ENCODE results near the gene ARHGAP8.

DNA sequence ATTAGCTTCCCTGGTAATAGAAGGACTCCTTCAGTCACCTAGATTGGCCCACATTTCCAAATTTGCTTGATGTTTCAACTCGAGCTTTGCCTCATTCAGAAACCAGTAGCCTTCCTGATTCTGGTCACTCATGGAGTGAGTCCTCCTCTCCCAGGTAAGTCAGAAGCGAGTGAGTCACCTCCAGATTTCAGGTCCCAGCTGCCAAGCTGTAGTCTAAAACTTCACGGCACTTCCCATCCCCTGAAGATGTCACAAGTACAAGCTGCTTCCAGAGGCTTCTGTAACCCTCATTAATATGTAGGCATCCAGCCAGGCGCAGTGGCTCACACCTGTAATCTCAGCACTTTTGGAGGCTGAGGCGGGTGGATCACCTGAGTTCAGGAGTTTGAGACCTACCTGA is 23.5 kb downstream of the ARHGAP8 start:
- TF ChIP-seq, protein P1, sequence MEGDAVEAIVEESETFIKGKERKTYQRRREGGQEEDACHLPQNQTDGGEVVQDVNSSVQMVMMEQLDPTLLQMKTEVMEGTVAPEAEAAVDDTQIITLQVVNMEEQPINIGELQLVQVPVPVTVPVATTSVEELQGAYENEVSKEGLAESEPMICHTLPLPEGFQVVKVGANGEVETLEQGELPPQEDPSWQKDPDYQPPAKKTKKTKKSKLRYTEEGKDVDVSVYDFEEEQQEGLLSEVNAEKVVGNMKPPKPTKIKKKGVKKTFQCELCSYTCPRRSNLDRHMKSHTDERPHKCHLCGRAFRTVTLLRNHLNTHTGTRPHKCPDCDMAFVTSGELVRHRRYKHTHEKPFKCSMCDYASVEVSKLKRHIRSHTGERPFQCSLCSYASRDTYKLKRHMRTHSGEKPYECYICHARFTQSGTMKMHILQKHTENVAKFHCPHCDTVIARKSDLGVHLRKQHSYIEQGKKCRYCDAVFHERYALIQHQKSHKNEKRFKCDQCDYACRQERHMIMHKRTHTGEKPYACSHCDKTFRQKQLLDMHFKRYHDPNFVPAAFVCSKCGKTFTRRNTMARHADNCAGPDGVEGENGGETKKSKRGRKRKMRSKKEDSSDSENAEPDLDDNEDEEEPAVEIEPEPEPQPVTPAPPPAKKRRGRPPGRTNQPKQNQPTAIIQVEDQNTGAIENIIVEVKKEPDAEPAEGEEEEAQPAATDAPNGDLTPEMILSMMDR (conservative IDR thresholded peaks at IDR 0.05; ENCODE audit: low read depth in 2 of 2) = no peak
- no peak for TF ChIP-seq EZH2 (IDR thresholded peaks at IDR 0.05; ENCODE audit: low read depth, unreplicated experiment)
- TF ChIP-seq, protein P2, sequence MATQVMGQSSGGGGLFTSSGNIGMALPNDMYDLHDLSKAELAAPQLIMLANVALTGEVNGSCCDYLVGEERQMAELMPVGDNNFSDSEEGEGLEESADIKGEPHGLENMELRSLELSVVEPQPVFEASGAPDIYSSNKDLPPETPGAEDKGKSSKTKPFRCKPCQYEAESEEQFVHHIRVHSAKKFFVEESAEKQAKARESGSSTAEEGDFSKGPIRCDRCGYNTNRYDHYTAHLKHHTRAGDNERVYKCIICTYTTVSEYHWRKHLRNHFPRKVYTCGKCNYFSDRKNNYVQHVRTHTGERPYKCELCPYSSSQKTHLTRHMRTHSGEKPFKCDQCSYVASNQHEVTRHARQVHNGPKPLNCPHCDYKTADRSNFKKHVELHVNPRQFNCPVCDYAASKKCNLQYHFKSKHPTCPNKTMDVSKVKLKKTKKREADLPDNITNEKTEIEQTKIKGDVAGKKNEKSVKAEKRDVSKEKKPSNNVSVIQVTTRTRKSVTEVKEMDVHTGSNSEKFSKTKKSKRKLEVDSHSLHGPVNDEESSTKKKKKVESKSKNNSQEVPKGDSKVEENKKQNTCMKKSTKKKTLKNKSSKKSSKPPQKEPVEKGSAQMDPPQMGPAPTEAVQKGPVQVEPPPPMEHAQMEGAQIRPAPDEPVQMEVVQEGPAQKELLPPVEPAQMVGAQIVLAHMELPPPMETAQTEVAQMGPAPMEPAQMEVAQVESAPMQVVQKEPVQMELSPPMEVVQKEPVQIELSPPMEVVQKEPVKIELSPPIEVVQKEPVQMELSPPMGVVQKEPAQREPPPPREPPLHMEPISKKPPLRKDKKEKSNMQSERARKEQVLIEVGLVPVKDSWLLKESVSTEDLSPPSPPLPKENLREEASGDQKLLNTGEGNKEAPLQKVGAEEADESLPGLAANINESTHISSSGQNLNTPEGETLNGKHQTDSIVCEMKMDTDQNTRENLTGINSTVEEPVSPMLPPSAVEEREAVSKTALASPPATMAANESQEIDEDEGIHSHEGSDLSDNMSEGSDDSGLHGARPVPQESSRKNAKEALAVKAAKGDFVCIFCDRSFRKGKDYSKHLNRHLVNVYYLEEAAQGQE (IDR thresholded peaks at IDR 0.05; ENCODE audit: unreplicated experiment) = no peak
- no peak for TF ChIP-seq EZH2phosphoT487 (IDR thresholded peaks at IDR 0.05; ENCODE audit: unreplicated experiment)
- TF ChIP-seq CREB1 (CRISPR knock-in tag; IDR thresholded peaks at IDR 0.05; ENCODE audit: low read depth) = no peak
- no peak for TF ChIP-seq ZNF331 (CRISPR knock-in tag; IDR thresholded peaks at IDR 0.05; ENCODE audit: low read depth)
- no peak for TF ChIP-seq POLR2AphosphoS5 (IDR thresholded peaks at IDR 0.05; ENCODE audit: low read depth)
- TF ChIP-seq, protein P3, sequence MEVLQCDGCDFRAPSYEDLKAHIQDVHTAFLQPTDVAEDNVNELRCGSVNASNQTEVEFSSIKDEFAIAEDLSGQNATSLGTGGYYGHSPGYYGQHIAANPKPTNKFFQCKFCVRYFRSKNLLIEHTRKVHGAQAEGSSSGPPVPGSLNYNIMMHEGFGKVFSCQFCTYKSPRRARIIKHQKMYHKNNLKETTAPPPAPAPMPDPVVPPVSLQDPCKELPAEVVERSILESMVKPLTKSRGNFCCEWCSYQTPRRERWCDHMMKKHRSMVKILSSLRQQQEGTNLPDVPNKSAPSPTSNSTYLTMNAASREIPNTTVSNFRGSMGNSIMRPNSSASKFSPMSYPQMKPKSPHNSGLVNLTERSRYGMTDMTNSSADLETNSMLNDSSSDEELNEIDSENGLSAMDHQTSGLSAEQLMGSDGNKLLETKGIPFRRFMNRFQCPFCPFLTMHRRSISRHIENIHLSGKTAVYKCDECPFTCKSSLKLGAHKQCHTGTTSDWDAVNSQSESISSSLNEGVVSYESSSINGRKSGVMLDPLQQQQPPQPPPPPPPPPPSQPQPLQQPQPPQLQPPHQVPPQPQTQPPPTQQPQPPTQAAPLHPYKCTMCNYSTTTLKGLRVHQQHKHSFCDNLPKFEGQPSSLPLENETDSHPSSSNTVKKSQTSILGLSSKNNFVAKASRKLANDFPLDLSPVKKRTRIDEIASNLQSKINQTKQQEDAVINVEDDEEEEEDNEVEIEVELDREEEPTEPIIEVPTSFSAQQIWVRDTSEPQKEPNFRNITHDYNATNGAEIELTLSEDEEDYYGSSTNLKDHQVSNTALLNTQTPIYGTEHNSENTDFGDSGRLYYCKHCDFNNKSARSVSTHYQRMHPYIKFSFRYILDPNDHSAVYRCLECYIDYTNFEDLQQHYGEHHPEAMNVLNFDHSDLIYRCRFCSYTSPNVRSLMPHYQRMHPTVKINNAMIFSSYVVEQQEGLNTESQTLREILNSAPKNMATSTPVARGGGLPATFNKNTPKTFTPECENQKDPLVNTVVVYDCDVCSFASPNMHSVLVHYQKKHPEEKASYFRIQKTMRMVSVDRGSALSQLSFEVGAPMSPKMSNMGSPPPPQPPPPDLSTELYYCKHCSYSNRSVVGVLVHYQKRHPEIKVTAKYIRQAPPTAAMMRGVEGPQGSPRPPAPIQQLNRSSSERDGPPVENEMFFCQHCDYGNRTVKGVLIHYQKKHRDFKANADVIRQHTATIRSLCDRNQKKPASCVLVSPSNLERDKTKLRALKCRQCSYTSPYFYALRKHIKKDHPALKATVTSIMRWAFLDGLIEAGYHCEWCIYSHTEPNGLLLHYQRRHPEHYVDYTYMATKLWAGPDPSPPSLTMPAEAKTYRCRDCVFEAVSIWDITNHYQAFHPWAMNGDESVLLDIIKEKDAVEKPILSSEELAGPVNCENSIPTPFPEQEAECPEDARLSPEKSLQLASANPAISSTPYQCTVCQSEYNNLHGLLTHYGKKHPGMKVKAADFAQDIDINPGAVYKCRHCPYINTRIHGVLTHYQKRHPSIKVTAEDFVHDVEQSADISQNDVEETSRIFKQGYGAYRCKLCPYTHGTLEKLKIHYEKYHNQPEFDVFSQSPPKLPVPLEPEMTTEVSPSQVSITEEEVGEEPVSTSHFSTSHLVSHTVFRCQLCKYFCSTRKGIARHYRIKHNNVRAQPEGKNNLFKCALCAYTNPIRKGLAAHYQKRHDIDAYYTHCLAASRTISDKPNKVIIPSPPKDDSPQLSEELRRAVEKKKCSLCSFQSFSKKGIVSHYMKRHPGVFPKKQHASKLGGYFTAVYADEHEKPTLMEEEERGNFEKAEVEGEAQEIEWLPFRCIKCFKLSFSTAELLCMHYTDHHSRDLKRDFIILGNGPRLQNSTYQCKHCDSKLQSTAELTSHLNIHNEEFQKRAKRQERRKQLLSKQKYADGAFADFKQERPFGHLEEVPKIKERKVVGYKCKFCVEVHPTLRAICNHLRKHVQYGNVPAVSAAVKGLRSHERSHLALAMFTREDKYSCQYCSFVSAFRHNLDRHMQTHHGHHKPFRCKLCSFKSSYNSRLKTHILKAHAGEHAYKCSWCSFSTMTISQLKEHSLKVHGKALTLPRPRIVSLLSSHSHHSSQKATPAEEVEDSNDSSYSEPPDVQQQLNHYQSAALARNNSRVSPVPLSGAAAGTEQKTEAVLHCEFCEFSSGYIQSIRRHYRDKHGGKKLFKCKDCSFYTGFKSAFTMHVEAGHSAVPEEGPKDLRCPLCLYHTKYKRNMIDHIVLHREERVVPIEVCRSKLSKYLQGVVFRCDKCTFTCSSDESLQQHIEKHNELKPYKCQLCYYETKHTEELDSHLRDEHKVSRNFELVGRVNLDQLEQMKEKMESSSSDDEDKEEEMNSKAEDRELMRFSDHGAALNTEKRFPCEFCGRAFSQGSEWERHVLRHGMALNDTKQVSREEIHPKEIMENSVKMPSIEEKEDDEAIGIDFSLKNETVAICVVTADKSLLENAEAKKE (CRISPR knock-in tag; IDR thresholded peaks at IDR 0.05) = no peak
- TF ChIP-seq JUNB (IDR thresholded peaks at IDR 0.05; ENCODE audit: unreplicated experiment) = no peak
- TF ChIP-seq, protein P4, sequence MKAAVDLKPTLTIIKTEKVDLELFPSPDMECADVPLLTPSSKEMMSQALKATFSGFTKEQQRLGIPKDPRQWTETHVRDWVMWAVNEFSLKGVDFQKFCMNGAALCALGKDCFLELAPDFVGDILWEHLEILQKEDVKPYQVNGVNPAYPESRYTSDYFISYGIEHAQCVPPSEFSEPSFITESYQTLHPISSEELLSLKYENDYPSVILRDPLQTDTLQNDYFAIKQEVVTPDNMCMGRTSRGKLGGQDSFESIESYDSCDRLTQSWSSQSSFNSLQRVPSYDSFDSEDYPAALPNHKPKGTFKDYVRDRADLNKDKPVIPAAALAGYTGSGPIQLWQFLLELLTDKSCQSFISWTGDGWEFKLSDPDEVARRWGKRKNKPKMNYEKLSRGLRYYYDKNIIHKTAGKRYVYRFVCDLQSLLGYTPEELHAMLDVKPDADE (IDR thresholded peaks at IDR 0.05) = no peak
- no peak for TF ChIP-seq NANOG (IDR thresholded peaks at IDR 0.05; ENCODE audit: borderline replicate concordance)
